H9 (cell line): ENCODE measurements around the gene PLXNA4. TPM values are rescaled to one million over a fixed set of nuclear protein-coding genes. Genes with fewer than 3 reads are reported as not detected.

Experiments
- DNase-seq: peaks from one replicate; pipeline ENCODE4 v3.0.0-alpha.2; 2017
- H2AFZ ChIP-seq: one replicate; pipeline ENCODE4 v1.6.1; 2013; ENCODE audit warnings: mild to moderate bottlenecking, low read length, control low read depth, moderate library complexity
- H2AK5ac ChIP-seq: 2 replicates; pipeline ENCODE4 v1.6.1; 2013; ENCODE audit warnings: low read length, control low read depth, mixed read lengths; ENCODE audit not compliant: insufficient read length
- H2BK120ac ChIP-seq: one replicate; pipeline ENCODE4 v1.6.1; 2013; ENCODE audit warnings: low read depth, mild to moderate bottlenecking, low read length, control low read depth, inconsistent platforms; ENCODE audit not compliant: poor library complexity, severe bottlenecking
- H2BK12ac ChIP-seq: 2 replicates; pipeline ENCODE4 v1.6.1; 2013; ENCODE audit warnings: low read length, control low read depth, mixed read lengths, low read depth; ENCODE audit not compliant: insufficient read length
- H2BK15ac ChIP-seq: 2 replicates; pipeline ENCODE4 v1.6.1; 2013; ENCODE audit warnings: low read depth, low read length, control low read depth
- H2BK20ac ChIP-seq: one replicate; pipeline ENCODE4 v1.6.1; 2013; ENCODE audit warnings: low read depth, mild to moderate bottlenecking, low read length, control low read depth, inconsistent platforms; ENCODE audit not compliant: poor library complexity, severe bottlenecking
- H2BK5ac ChIP-seq: 2 replicates; pipeline ENCODE4 v1.6.1; 2013; ENCODE audit warnings: low read length, control low read depth, mixed read lengths; ENCODE audit not compliant: insufficient read length
- H3K14ac ChIP-seq: 2 replicates; pipeline ENCODE4 v1.6.1; 2013; ENCODE audit warnings: low read length, control low read depth; ENCODE audit not compliant: insufficient read depth
- H3K18ac ChIP-seq: 2 replicates; pipeline ENCODE4 v1.6.1; 2013; ENCODE audit warnings: low read depth, mild to moderate bottlenecking, mixed read lengths, low read length, control low read depth; ENCODE audit not compliant: insufficient read length
- H3K23ac ChIP-seq: 2 replicates; pipeline ENCODE4 v1.6.1; 2013; ENCODE audit warnings: low read length, control low read depth, mixed read lengths, low read depth; ENCODE audit not compliant: insufficient read length
- H3K23me2 ChIP-seq: 2 replicates; pipeline ENCODE4 v1.6.1; 2013; ENCODE audit warnings: low read depth, mild to moderate bottlenecking, mixed read lengths, low read length, control low read depth; ENCODE audit not compliant: insufficient read length, poor library complexity, severe bottlenecking
- H3K27ac ChIP-seq: 2 replicates; pipeline ENCODE4 v1.5.1; 2013; ENCODE audit warnings: low read length, control low read depth, mixed read lengths, low read depth; ENCODE audit not compliant: insufficient read length
- H3K27me3 ChIP-seq: 2 replicates; pipeline ENCODE4 v1.6.1; 2013; ENCODE audit warnings: low read length, control low read depth, inconsistent platforms; ENCODE audit not compliant: insufficient read depth
- H3K4ac ChIP-seq: 2 replicates; pipeline ENCODE4 v1.6.1; 2013; ENCODE audit warnings: low read depth, mild to moderate bottlenecking, control low read depth, inconsistent platforms, low read length, moderate library complexity
- H3K4me1 ChIP-seq: 2 replicates; pipeline ENCODE4 v1.6.1; 2013; ENCODE audit warnings: low read length, control low read depth, inconsistent platforms; ENCODE audit not compliant: insufficient read depth
- H3K4me2 ChIP-seq: 2 replicates; pipeline ENCODE4 v1.6.1; 2013; ENCODE audit warnings: low read length, control low read depth, mixed read lengths; ENCODE audit not compliant: insufficient read length, insufficient read depth
- H3K56ac ChIP-seq: 2 replicates; pipeline ENCODE4 v1.6.1; 2013; ENCODE audit warnings: low read depth, mild to moderate bottlenecking, mixed read lengths, low read length, control low read depth; ENCODE audit not compliant: insufficient read length
- H3K79me1 ChIP-seq: 2 replicates; pipeline ENCODE4 v1.6.1; 2013; ENCODE audit warnings: low read depth, mild to moderate bottlenecking, moderate library complexity, low read length, control low read depth, inconsistent platforms; ENCODE audit not compliant: insufficient read depth, poor library complexity, severe bottlenecking
- H3K79me2 ChIP-seq: 2 replicates; pipeline ENCODE4 v1.6.1; 2013; ENCODE audit warnings: low read length, control low read depth, inconsistent platforms; ENCODE audit not compliant: insufficient read depth
- H3K9ac ChIP-seq: 2 replicates; pipeline ENCODE4 v1.6.1; 2013; ENCODE audit warnings: low read length, control low read depth, mixed read lengths; ENCODE audit not compliant: insufficient read length; ENCODE audit errors: extremely low read depth
- H3K9me3 ChIP-seq: one replicate; pipeline ENCODE4 v1.6.1; 2013; ENCODE audit warnings: low read depth, low read length, inconsistent platforms; ENCODE audit not compliant: control insufficient read depth
- H3T11ph ChIP-seq: one replicate; pipeline ENCODE4 v1.6.1; 2013; ENCODE audit warnings: mild to moderate bottlenecking, low read length, control low read depth, inconsistent platforms
- H4K20me1 ChIP-seq: one replicate; pipeline ENCODE4 v1.6.1; 2013; ENCODE audit not compliant: control insufficient read depth, insufficient read length, insufficient read depth
- H4K5ac ChIP-seq: 2 replicates; pipeline ENCODE4 v1.6.1; 2013; ENCODE audit warnings: low read depth, mild to moderate bottlenecking, mixed read lengths, low read length, control low read depth; ENCODE audit not compliant: insufficient read length
- H4K8ac ChIP-seq: replicated peaks from 2 replicates; pipeline ENCODE4 v1.6.1; 2013; ENCODE audit warnings: low read length, control low read depth, mixed read lengths, low read depth; ENCODE audit not compliant: insufficient read length
- H4K91ac ChIP-seq: 2 replicates; pipeline ENCODE4 v1.6.1; 2013; ENCODE audit warnings: low read depth, mild to moderate bottlenecking, moderate library complexity, mixed read lengths, low read length, control low read depth; ENCODE audit not compliant: insufficient read length
- H3K27ac Mint-ChIP-seq, 3 experiments: 2 replicates in 2 of 3; 3 replicates in 1 of 3; pipeline ENCODE4 v1.8.0; 2020 to 2021; ENCODE audit warnings: mixed read lengths in 3 of 3, mild to moderate bottlenecking in 1 of 3, moderate library complexity in 1 of 3
- H3K27me3 Mint-ChIP-seq: 2 replicates; pipeline ENCODE4 v1.8.0; 2021; ENCODE audit warnings: low read depth, mild to moderate bottlenecking, moderate library complexity, mixed read lengths
- H3K36me3 Mint-ChIP-seq, 3 experiments: 2 replicates in 2 of 3; 3 replicates in 1 of 3; pipeline ENCODE4 v1.8.0; 2020 to 2021; ENCODE audit warnings: low read depth in 3 of 3, mixed read lengths in 3 of 3; ENCODE audit not compliant: insufficient read depth in 1 of 3
- H3K4me1 Mint-ChIP-seq, 2 experiments: 2 replicates each; pipeline ENCODE4 v1.8.0; 2020; ENCODE audit warnings: mixed read lengths in 2 of 2
- H3K4me3 Mint-ChIP-seq, 2 experiments: 2 replicates in 1 of 2; 3 replicates in 1 of 2; pipeline ENCODE4 v1.8.0; 2020 to 2021; ENCODE audit warnings: mild to moderate bottlenecking in 2 of 2, mixed read lengths in 2 of 2, moderate library complexity in 1 of 2
- H3K9me3 Mint-ChIP-seq, 2 experiments: 2 replicates in 1 of 2; 3 replicates in 1 of 2; pipeline ENCODE4 v1.8.0; 2020; ENCODE audit warnings: mild to moderate bottlenecking in 2 of 2, mixed read lengths in 2 of 2, moderate library complexity in 1 of 2
- WGBS: extraction: QIAGEN DNeasy Blood & Tissue Kit; methylation state at CpG from one replicate; pipeline ENCODE4 v1.1.7; 2013; ENCODE audit warnings: missing lambda C conversion rate, low lambda C conversion rate, mixed read lengths; ENCODE audit not compliant: insufficient read length; ENCODE audit errors: extremely low coverage; 5-methylcytosine and 5-hydroxymethylcytosine counted together
- total RNA-seq: library from RNA; stranded (reverse); gene quantifications from 2 replicates; pipeline ENCODE4 v1.2.1, GENCODE V29; 2021
- TF ChIP-seq, protein P1 (sequence below): fragments of 200-600 bp; sonication (generic); conservative IDR thresholded peaks from 3 replicates; pipeline ENCODE4 v1.8.0; 2021; ENCODE audit warnings: antibody characterized with exemption, mild to moderate bottlenecking

PLXNA4 gene
- total RNA-seq, 1 experiment from 2014 or later, result 0.35 TPM

- Histone ChIP-seq H3K18ac (no peak overlapping the region), H4K5ac (no peak overlapping the region), H3K79me1 (no peaks in the 10 kb centered on the region), H3K79me2 (no peaks in the 10 kb centered on the region), H3K4me1 (no peaks in the 10 kb centered on the region), H3K14ac (no peak overlapping the region), H3K56ac (no peak overlapping the region), H4K91ac (no peak overlapping the region), H3K4me2 (no peak overlapping the region), H2BK120ac (no peak overlapping the region), H2AK5ac (no peak overlapping the region), H2AFZ (no peak overlapping the region), H3T11ph (no peak overlapping the region), H3K9ac (no peak overlapping the region), H2BK15ac (no peak overlapping the region), H3K27ac (no peak overlapping the region), H3K9me3 (no peaks in the 10 kb centered on the region), H3K27me3 (no peaks in the 10 kb centered on the region), H3K23ac (no peak overlapping the region), H4K8ac (no peak overlapping the region), H2BK5ac (no peak overlapping the region), H2BK20ac (no peak overlapping the region), H3K23me2 (no peaks in the 10 kb centered on the region), H3K4ac (no peak overlapping the region), H4K20me1 (no peaks in the 10 kb centered on the region), H2BK12ac (no peak overlapping the region)
- no peak for DNase-seq
- TF ChIP-seq, protein P1, sequence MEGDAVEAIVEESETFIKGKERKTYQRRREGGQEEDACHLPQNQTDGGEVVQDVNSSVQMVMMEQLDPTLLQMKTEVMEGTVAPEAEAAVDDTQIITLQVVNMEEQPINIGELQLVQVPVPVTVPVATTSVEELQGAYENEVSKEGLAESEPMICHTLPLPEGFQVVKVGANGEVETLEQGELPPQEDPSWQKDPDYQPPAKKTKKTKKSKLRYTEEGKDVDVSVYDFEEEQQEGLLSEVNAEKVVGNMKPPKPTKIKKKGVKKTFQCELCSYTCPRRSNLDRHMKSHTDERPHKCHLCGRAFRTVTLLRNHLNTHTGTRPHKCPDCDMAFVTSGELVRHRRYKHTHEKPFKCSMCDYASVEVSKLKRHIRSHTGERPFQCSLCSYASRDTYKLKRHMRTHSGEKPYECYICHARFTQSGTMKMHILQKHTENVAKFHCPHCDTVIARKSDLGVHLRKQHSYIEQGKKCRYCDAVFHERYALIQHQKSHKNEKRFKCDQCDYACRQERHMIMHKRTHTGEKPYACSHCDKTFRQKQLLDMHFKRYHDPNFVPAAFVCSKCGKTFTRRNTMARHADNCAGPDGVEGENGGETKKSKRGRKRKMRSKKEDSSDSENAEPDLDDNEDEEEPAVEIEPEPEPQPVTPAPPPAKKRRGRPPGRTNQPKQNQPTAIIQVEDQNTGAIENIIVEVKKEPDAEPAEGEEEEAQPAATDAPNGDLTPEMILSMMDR, result no peak
- Mint-ChIP-seq H3K9me3 (no peaks in the 10 kb centered on the region), H3K27me3 (peaks cover 25% of the 10 kb centered on the region), H3K4me3 (no peak overlapping the region), H3K4me1 (peaks cover 5% of the 10 kb centered on the region in 2 experiments), H3K27ac (no peak overlapping the region), H3K36me3 (no peaks in the 10 kb centered on the region; a peak in 1 of 7 replicates)
- whole genome bisulfite sequencing, result no CpG with 5 or more reads among the region's 4 CpGs
Measured at GRCh38 chr7:132373879-132374278, 202.4 kb downstream of the PLXNA4 start.
